Fibroblast of villous mesenchyme (primary cell): ENCODE data around the gene NXPH2. TPM values are rescaled to one million over a fixed set of nuclear protein-coding genes. Genes with fewer than 3 reads are reported as not detected.

Experiments used
- DNase-seq: peaks from one replicate; pipeline ENCODE4 v3.0.0-alpha.2; 2010; ENCODE audit warnings: low read depth
- H3K4me3 ChIP-seq: 2 replicates; pipeline ENCODE4 v1.5.1; 2011; ENCODE audit warnings: low read depth, mild to moderate bottlenecking, low read length
- total RNA-seq: library from RNA; depleted of rRNA; stranded (reverse); fragments of >200 nt; gene quantifications from 2 replicates; pipeline ENCODE4 v1.2.3, GENCODE V29; 2012
- TF ChIP-seq, protein P1 (sequence below): IDR thresholded peaks from 2 replicates; pipeline ENCODE4 v1.5.1; 2012; ENCODE audit warnings: low read depth, mild to moderate bottlenecking, low read length; ENCODE audit not compliant: insufficient read depth

The NXPH2 gene
- total RNA-seq, 1 donor: under 0.01 TPM

DNA sequence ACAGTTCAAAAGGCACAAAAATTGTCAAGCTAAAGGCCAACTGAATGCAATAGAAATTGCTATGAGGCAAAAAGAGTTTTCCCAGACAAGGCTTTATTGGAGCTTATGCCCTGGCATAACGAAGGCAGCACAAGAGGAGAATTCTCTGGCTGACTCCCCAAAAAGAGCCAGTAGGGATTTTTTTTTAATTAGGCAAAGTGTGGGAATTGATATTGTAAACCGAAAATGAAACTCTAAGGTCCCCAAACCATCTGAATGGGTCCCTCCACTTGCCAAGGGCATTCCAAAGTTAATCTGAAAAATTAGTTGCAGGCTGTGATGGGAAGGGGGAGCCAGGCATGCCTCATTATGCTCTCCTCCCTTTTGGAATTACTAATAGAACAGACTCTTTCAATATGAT lies 159.8 kb downstream of the NXPH2 start:
- TF ChIP-seq, protein P1, sequence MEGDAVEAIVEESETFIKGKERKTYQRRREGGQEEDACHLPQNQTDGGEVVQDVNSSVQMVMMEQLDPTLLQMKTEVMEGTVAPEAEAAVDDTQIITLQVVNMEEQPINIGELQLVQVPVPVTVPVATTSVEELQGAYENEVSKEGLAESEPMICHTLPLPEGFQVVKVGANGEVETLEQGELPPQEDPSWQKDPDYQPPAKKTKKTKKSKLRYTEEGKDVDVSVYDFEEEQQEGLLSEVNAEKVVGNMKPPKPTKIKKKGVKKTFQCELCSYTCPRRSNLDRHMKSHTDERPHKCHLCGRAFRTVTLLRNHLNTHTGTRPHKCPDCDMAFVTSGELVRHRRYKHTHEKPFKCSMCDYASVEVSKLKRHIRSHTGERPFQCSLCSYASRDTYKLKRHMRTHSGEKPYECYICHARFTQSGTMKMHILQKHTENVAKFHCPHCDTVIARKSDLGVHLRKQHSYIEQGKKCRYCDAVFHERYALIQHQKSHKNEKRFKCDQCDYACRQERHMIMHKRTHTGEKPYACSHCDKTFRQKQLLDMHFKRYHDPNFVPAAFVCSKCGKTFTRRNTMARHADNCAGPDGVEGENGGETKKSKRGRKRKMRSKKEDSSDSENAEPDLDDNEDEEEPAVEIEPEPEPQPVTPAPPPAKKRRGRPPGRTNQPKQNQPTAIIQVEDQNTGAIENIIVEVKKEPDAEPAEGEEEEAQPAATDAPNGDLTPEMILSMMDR: no peak
- DNase-seq: no peak

More for the DNA sequence above, 159.8 kb downstream of the NXPH2 start:
- H3K4me3 ChIP-seq: no peak overlapping the region
